ENCODE results near the gene PADI1. TPM values are rescaled to one million over a fixed set of nuclear protein-coding genes. Genes with fewer than 3 reads are reported as not detected.

The PADI1 gene
- total and polyA plus RNA-seq, 3 donors from 2014 or later: 0.31 to 1.6 TPM; not detected in 1

- no peaks in the 10 kb centered on the region for H3K4me1 ChIP-seq
- intact Hi-C loops (cut with DNase I; ENCODE audit: low total_unique reads): no loop called here
- H3K27me3 ChIP-seq: no peaks in the 10 kb centered on the region
- H3K27ac ChIP-seq: no peak overlapping the region
- no peak overlapping the region for H3K4me3 ChIP-seq
- TF ChIP-seq POLR2A (IDR thresholded peaks at IDR 0.05) (no peak), CTCF (IDR thresholded peaks at IDR 0.05) (no peak)
- 63 to 66% methylated on average over 2 of the region's 2 CpGs for WGBS, 2 donors
- H3K9me3 ChIP-seq: no peaks in the 10 kb centered on the region
- no peak for DNase-seq
- no peaks in the 10 kb centered on the region for H3K36me3 ChIP-seq (ENCODE audit: low read depth, missing control alignments)
Measured at GRCh38 chr1:17289721-17290120, 84.8 kb downstream of the PADI1 start.

- no peak for DNase-seq
Measured at GRCh38 chr1:17290553-17290952, 85.6 kb downstream of the PADI1 start.

GRCh38 chr1:17292299-17293160, 87.6 kb downstream of the PADI1 start:
- H3K36me3 ChIP-seq (ENCODE audit: low read depth, missing control alignments): no peaks in the 10 kb centered on the region
- H3K9me3 ChIP-seq: no peaks in the 10 kb centered on the region
- H3K27ac ChIP-seq: no peak overlapping the region
- 78 to 80% methylated on average over 7 of the region's 7 CpGs for whole genome bisulfite sequencing, 2 donors
- DNase-seq: no peak
- no peaks in the 10 kb centered on the region for H3K27me3 ChIP-seq
- H3K4me3 ChIP-seq: no peak overlapping the region
- no peak for TF ChIP-seq POLR2A (IDR thresholded peaks at IDR 0.05)
- TF ChIP-seq CTCF (IDR thresholded peaks at IDR 0.05): no peak
- intact Hi-C loops (cut with DNase I; ENCODE audit: low total_unique reads): no loop called here
- H3K4me1 ChIP-seq: no peaks in the 10 kb centered on the region

More at GRCh38 chr1:17290553-17290952, 85.6 kb downstream of the PADI1 start:
- no peak overlapping the region for H3K4me3 ChIP-seq
- no peak overlapping the region for H3K27ac ChIP-seq
- no peaks in the 10 kb centered on the region for H3K4me1 ChIP-seq
- TF ChIP-seq POLR2A (IDR thresholded peaks at IDR 0.05) (no peak), CTCF (IDR thresholded peaks at IDR 0.05) (no peak)
- no peaks in the 10 kb centered on the region for H3K36me3 ChIP-seq (ENCODE audit: low read depth, missing control alignments)
- H3K9me3 ChIP-seq: no peaks in the 10 kb centered on the region
- intact Hi-C loops (cut with DNase I; ENCODE audit: low total_unique reads): no loop called here
- no peaks in the 10 kb centered on the region for H3K27me3 ChIP-seq
- 92 to 94% methylated on average over 3 of the region's 3 CpGs for WGBS, 2 donors

GRCh38 chr1:17293681-17294425, 88.9 kb downstream of the PADI1 start:
- Histone ChIP-seq H3K36me3 (ENCODE audit: low read depth, missing control alignments) (no peaks in the 10 kb centered on the region), H3K27me3 (no peaks in the 10 kb centered on the region), H3K4me1 (no peaks in the 10 kb centered on the region), H3K4me3 (no peak overlapping the region), H3K9me3 (no peaks in the 10 kb centered on the region), H3K27ac (no peak overlapping the region)
- intact Hi-C loops (cut with DNase I; ENCODE audit: low total_unique reads): no loop called here
- no peak for DNase-seq
- WGBS, 2 donors: 68 to 70% methylated on average over 14 of the region's 14 CpGs
- TF ChIP-seq POLR2A (IDR thresholded peaks at IDR 0.05): no peak
- no peak for TF ChIP-seq CTCF (IDR thresholded peaks at IDR 0.05)

All from testis (tissue), 3 donors.